GM12874 (cell line): ENCODE data around the gene C10orf95.

Experiments used
- CTCF ChIP-seq: IDR thresholded peaks from 2 replicates; pipeline ENCODE4 v1.5.1; 2011; ENCODE audit warnings: low read depth, mild to moderate bottlenecking, control low read depth, low read length, moderate library complexity; ENCODE audit not compliant: insufficient read depth

The C10orf95 gene

GRCh38 chr10:102435529-102436233 is 15.7 kb downstream of the C10orf95 start:
- no peak for TF ChIP-seq CTCF

GRCh38 chr10:102435133-102435497 is 16.2 kb downstream of the C10orf95 start:
- TF ChIP-seq CTCF: no peak

GRCh38 chr10:102434394-102435132 is 16.8 kb downstream of the C10orf95 start:
- TF ChIP-seq CTCF: no peak

- no peak for TF ChIP-seq CTCF
These were observed 17.7 kb downstream of the C10orf95 start for GRCh38 chr10:102433619-102434046.

GRCh38 chr10:102432162-102432950 is 19.0 kb downstream of the C10orf95 start, which contains the start of gene CUEDC2:
Gene CUEDC2 (minus strand): TSS chr10:102432574. CDS start chr10:102425188, 7,386 bp downstream.
- 0 out of 2 replicates have a peak, but pooled peaks have one; percentile 3 for TF ChIP-seq CTCF

- TF ChIP-seq CTCF: no peak
These were observed 19.8 kb downstream of the C10orf95 start for GRCh38 chr10:102431452-102432124.
